ENCODE measurements around the gene PPARA. TPM values are rescaled to one million over a fixed set of nuclear protein-coding genes. Genes with fewer than 3 reads are reported as not detected.
"Not testable (repeated sequence)": the region's sequence is repeated elsewhere in the genome, so short reads cannot be mapped to it uniquely, and the experiment has no call there.

Gene PPARA
- total RNA-seq, 1 donor from 2014 or later = 14.8 TPM

DNA sequence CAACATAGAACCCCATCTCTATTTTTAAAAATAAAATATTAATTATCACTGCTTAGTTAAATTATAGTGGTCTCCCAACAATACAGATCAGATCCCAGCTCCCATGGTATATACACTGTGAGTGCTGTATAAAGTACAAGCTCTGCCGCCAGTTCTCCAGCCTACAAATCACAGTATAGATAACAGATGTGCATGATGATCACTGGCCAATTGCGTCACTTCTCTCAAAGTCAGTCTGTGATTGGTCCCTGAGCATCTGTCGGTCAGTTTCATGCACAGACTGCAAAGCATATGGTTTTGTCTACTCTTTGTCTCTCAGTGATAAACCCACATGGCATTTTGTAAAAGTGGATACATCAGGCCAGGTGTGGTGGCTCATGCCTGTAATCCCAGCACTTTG, 15.7 kb downstream of the PPARA start:
- intact Hi-C loops (cut with micrococcal nuclease) = no loop called here

DNA sequence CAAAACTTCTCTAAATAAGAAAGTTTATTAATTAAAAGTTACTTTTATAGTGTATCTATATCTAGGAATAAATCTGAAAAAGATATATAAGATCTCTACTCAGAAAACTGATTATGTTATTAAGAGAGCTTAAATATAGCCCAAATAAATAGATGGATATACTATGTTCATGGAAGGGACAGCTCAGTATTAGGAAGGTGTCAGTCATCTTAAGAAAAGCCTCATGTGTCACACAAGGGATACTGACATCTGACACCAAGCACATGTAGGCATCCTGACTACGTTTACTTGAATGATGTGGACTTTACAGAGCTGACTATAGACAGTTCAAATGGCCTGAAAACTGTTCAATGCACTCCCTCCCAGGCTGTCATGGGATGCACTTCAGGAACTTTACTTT, 19.3 kb downstream of the PPARA start:
- intact Hi-C loops (cut with micrococcal nuclease) = no loop called here

DNA sequence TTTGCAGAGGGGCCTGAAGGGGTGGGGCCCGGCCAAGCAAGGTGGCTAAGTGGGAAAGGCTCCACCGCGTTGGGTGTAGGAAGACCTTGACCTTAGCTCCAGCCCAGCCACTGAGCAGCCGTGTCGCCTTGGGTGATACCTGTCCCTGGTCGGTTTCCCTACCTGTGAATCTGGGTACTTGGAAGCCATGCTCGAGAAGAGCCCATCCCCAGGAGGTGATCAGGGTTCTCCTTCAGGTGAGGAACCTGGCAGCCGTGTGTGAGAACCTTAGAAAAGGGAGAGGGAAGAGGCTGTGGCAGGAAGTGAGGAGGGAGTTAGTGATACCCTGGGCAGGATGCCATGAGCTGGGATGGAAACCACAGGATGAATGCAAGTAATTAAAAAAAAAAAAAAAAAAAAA, 21.6 kb downstream of the PPARA start:
- intact Hi-C loops (cut with micrococcal nuclease) = no loop called here

DNA sequence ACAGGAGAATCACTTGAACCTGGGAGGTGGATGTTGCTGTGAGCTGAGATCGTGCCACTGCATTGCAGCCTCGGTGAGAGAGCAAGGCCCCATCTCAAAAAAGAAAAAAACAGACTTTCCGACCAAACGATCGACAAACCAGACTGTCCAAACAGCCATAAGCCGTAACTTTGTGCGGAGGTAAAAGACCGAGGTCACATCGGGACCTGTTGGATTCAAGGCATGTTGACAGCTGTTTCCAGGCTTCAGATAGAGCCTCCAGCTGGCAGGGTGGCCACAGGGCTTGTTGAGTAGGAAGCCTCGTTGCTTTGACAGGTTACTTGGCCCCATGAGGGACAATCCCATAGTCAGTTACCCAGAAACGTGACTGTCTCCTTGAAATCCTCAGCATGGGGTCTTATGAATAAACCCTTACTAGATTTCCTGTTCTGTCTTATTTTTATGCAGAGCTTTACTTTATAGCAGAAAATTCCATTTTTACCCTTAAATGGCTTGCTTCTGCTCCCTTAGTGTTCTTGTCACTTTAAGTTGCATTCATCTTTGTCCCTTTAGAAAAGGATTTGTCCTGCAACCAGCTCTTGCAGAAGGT, 22.3 kb downstream of the PPARA start:
- intact Hi-C loops (cut with micrococcal nuclease) = no loop called here

DNA sequence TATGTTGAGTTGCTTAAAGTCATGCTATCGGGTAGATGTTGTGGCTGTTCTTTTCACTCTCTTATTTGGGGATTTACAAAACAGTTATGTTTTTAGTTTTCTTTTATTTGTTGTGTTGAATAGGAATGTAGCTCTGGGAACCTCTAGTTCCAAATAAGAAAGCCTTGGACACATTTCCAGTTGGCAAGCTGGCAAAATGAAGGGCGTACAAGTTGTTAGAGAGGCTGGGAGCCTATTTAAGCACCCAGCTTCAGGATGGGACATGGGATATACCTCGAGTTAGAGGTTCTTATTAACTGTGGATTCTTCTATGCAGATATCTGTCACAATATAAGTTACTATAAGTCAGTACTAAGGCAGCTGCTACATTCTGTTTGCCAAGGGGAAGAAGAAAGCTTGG, 22.8 kb downstream of the PPARA start:
- intact Hi-C loops (cut with micrococcal nuclease) = no loop called here

DNA sequence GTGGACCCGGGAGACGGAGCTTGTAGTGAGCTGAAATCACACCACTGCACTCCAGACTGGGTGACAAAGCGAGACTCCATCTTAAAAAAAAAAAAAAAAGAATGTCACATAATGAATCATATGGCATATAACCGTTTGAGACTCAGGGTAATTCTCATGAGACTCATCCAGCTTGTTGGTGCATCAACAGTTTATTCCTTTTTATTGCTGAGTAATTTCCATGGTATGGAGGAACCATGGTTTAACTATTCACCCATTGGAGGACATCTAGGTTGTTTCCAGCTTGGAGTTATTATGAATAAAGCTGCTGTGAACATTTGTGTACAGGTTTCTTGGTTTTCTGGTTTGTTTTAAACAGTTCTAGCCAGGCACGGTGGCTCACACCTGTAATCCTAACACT, 25.3 kb downstream of the PPARA start:
- intact Hi-C loops (cut with micrococcal nuclease) = no loop called here

DNA sequence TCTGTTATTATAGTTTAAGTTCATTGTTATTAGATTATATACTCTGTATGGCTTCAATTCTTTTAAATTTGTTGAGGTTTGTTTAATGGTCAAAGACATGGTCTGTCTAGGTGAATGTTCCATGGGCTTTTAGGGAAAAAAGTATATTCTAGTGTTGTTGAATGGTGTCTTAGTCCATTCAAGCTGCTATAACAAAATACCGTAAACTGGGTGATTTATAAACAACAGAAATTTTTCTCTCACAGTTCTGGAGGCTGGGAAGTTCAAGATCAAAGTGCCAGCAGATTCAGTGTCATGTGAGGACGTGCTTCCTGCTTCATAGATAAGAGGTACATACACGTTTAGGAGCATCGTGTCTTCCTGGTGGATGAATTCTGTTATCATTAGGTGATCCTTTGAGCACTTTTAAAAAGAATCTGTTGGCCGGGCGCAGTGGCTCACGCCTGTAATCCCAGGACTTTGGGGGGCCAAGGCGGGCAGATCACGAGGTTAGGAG, 26.2 kb downstream of the PPARA start:
- intact Hi-C loops (cut with micrococcal nuclease) = no loop called here

DNA sequence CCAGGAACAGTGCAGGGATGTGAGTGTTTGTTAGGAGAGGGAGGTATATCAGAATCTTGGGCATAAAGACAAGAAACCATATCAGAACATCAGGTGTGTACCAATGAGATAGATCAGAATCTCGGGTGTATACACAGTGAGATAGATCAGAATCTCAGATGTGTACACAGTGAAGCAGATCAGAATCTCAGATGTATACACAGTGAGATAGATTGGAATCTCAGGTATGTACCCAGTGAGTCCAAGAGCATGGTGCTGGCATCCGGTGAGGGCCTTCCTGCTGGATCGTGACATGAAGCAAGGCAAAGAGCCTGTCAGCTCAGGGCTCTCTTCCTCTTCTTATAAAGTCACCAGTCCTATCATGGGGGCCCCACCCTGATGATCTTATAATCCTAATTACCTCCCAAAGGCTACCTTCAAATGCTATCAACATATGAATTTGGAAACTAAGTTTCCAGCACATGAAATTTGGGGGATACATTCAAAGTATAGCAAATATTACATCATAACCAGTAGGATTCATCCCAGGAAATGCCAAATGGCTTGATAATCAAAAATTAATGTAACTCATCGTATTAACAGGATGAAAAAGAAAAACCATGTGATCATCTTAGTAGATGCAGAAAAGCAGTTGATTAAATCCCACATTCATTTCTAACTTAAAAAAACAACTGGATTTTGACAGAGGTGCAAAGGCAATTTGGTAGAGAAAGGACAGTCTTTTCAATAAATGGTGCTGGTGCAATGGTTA, 28.6 kb downstream of the PPARA start:
- intact Hi-C loops (cut with micrococcal nuclease) = no loop called here

DNA sequence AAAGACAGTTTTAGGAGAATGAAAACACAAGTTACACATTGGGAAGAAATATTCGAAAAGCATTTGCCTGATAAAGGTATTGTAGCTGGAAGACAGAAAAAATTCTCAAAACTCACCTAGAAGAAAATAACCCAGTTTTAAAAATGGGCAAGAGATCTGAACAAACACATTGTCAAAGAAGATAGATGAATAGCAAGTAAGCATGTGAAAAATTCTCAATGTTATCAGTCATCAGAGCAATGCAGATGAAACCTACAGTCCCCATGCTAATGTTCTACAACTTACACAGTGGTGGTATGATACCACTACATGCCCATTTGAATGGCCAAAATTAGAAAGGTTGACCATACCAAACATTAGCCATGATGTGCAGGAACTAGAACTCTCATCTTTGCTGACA, 29.4 kb downstream of the PPARA start:
- intact Hi-C loops (cut with micrococcal nuclease) = no loop called here

DNA sequence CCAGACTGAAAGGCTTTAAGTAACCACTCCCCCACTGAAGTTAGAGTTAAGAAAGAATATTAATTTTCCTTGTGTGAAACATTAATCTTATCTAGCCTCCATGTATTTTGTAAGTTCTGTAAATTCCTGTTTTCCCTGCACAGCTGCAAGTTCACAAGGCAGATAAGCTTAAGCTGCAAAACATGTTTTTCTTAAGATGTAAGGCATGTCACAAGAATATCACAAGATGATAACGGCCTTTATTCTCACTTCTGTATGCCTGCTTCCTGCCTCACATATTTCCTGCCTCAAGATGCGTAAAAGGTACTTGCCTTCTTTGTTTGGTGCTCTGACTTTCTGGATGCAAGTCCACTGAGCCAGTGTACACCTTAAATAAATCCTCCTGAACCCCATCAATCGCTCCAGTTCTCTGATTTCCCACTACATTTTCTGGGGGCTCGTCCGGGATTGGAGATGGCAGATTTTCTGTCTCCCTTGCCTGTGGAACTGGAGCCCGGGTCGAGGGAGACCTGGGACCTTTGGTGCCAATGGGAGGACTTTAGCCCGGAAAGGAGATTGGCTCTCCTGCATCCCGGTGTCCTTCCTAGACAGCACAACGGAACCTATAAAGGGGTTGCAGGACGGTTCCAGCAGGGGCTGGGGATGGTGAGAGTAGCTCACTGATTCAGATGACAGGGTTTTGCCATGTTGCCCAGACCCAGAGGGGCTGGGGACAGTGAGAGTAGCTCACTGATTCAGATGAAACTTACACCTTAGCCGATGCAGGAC, 30.2 kb downstream of the PPARA start:
- intact Hi-C loops (cut with micrococcal nuclease) = no loop called here

DNA sequence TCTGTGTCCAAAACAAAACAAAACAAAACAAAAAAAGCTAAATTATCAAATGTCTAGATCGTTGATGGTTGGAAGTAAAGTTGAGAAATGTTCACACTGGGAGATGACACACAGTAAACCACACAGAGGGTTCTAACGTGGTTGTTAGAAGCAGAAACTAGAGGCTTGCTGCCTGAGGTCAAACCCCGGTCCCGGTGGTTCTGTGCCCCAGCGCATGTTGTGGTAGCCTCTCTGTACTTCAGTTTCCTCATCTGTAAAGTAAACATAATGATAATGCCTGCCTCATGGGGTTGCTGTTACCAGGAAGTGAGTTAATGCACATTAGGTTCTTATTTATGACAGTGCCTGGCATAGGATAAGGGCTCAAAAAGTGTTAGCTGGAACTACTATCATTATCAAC, 33.4 kb downstream of the PPARA start:
- intact Hi-C loops (cut with micrococcal nuclease) = no loop called here

DNA sequence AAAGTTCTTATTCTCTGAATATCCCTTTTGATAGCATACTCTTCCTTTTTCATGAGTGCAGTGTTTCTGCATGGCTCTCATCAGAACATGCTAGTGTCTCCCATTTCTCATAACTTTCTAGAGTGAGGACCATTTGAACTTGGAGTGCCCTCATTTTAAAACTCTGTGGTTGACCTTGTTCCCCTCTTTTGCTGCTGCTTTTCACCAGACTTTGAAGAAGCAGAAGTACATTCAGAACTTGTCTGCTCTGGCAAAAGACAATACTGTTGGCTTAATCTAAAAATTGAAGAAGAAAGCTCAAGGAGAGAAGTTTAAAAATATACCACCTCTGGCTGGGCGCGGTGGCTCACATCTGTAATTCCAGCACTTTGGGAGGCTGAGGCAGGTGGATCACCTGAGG, 35.0 kb downstream of the PPARA start:
- intact Hi-C loops (cut with micrococcal nuclease) = no loop called here

DNA sequence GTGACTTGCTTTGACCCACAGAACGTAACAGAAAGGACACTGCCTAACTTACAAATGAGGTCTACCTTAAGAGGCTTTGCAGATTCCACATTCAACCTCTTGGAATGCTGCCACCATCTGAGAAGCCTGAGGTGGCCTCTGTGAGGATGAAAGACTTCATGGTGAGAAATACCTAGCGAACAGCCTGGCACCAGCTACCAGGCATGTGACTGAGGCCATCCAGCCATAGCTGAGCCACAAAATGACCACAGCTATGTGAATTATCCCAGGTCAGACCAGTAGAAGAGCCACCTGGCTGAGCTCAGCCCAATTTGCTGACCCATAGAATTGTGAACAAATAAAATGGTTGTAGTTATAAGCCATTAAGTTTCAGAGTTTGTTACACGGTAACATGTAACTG, 37.5 kb downstream of the PPARA start:
- intact Hi-C loops (cut with micrococcal nuclease) = no loop called here

DNA sequence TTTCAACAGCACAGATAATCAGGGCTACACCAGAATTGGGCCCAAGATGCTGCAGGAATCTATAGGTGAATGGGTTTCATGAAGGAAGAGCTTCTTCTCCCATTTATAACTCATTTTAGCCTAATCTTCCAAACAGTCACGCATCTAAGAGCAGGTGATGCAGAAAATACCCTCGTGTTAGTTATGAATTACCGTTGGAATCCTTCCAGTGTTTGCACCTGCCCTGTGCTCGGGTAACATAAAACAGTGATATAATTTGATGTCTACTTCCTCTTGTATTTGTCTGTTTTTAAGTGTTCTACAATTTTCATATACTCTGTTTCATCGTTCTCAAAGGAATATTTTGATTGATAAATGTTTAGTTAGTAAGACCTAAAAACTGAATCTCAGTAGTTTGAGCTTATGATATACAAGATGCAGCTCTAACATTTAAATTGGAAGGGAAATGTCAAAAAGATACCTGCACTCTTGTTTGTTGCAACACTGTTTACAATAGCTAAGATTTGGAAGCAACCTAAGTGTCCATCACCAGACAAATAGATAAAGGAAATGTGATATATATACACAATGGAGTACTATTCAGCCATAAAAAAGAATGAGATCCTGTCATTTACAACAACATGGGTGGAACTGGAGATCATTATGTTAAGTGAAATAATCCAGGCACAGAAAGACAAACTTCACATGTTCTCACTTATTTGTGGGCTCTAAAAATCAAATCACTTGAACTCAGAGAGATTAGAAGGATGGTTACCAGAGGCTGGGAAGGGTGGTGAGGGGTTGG, 42.1 kb downstream of the PPARA start:
- intact Hi-C loops (cut with micrococcal nuclease) = no loop called here

DNA sequence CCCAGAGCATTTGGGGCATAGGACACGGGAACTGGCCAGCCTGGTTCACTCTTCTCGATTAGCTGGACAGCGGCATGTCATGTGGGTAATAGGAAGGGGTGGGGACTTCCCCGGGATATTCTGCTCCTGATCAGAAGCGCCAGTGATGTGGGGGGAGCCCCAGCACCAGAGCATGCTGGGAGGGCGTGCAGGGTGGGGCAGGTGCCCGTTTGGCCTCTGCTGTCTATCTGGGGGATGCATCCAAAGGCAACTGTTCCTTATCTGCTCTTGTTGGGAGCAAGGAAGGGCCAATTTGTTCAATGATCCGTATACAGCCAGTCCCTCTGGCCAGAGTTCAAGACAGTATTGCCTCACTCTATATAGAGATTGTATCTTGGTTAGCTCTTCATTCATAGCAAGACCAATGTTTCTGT, 43.6 kb downstream of the PPARA start:
- intact Hi-C loops (cut with micrococcal nuclease) = no loop called here

DNA sequence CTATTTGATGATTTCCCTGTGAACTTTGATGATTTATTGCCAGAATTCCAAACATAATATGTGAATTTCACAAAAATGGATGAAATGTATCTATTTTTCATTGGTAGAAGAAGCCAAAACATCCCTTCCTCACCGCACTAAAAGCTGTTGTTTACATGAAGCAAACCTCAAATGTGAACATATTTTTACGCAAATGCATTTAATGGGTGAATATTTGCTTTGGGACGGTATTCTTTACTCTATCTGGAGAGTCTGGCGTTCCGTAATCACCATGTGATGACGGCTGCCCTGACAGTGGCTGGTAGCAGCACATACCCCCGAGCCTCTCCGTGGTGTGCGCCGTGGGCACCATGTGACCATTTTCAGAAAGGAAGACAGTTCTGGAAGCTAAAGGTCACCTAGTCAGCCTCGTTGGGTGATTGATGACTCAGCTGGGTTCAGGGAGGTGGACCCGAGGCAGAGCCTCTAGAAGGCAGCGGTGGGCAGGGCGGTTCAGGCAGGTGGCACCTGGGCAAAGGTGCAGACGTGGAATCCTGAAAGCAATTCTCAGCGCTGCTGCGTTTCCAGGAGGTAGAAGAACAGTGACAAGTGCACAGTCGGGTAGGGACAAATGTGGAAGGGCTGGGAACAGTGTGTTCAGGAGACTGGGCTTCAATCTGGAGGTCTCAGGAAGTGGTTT, 45.3 kb downstream of the PPARA start:
- intact Hi-C loops (cut with micrococcal nuclease) = no loop called here

DNA sequence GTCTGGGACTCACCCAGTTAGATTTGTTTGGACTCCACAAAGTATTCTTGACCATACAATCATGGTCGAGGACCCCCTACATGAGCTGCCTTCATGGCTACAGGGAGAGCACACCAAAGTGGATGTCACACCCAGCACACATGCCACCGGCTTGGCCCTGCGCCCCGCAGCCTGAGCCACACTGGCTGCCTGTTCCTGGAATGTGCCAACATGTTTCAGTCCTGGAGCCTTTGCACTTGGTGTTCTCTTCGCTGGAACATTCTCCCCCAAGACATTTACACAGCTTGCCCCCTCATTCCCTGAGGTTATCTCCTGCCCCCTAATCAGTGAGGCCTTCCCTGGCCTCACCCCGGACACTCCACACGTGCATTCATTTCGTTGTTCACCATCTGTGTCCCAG, 46.0 kb downstream of the PPARA start:
- intact Hi-C loops (cut with micrococcal nuclease) = no loop called here

DNA sequence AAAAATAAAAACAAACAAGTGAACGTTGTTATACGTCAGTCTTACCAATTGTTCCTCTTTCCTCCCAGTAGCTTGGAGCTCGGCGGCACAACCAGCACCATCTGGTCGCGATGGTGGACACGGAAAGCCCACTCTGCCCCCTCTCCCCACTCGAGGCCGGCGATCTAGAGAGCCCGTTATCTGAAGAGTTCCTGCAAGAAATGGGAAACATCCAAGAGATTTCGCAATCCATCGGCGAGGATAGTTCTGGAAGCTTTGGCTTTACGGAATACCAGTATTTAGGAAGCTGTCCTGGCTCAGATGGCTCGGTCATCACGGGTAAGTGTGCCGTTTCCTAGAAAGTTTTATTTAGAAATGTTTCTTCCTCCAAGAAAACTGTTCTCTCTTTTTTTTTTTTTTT, 47.9 kb downstream of the PPARA start:
- intact Hi-C loops (cut with micrococcal nuclease) = no loop called here

DNA sequence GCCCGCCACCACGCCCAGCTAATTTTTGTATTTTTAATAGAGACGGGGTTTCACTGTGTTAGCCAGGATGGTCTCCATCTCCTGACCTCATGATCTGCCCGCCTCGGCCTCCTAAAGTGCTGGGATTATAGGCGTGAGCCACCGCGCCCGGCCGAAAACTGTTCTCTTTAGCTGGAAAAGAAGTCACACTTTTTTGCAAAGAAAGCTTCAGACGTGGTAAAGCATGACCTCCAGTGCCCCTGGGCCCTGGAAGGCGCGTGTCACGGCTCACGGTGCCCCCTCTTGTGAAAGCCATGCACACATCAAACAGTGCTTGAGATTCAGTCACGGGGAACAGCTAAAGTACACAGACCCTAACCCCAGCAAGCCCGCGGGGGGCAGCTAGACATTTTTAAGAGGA, 48.5 kb downstream of the PPARA start:
- intact Hi-C loops (cut with micrococcal nuclease) = not testable (repeated sequence)

DNA sequence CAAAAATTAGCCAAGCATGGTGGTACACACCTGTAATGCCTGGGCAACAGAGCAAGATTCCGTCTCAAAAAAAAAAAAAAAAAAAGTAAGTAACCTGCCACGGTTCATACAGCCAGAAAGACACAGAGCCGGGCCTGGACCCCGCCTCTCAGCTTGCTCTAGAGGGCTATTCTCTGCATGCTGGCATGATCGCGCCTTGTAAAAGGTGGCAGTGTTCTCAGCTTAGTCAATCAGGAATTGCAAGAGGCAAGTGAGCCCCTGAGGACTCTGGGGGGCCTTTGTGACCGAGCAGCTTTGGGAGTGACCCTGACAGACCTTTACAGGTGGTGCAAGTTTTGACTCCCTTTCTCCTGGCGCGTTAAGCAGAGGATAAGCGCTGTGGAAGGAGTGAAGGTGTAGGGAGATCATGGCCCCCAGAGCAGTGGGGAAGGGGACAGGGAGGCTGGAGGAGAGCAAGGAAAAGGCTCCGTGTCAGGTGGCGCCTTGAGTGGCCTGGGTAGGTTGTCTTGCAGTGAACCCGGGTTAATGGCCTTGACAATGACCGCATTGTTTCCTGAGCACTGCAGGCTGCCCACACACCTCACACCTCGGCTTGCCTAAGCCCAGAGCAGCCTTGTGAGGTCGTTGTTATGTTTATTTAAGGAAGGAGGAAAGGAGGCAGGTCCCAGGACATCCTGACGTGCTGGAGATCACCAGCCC, 50.9 kb downstream of the PPARA start:
- intact Hi-C loops (cut with micrococcal nuclease) = no loop called here

Measured in T-helper 1 cell treated with Interleukin-12 subunit alpha and Interleukin-12 subunit beta and Interleukin-4 antibody, amounts not matched to agents 30 ng/mL and 1 ng/mL, for 36 hours (primary cell).